ENCODE data around the gene RTKN.

DNA sequence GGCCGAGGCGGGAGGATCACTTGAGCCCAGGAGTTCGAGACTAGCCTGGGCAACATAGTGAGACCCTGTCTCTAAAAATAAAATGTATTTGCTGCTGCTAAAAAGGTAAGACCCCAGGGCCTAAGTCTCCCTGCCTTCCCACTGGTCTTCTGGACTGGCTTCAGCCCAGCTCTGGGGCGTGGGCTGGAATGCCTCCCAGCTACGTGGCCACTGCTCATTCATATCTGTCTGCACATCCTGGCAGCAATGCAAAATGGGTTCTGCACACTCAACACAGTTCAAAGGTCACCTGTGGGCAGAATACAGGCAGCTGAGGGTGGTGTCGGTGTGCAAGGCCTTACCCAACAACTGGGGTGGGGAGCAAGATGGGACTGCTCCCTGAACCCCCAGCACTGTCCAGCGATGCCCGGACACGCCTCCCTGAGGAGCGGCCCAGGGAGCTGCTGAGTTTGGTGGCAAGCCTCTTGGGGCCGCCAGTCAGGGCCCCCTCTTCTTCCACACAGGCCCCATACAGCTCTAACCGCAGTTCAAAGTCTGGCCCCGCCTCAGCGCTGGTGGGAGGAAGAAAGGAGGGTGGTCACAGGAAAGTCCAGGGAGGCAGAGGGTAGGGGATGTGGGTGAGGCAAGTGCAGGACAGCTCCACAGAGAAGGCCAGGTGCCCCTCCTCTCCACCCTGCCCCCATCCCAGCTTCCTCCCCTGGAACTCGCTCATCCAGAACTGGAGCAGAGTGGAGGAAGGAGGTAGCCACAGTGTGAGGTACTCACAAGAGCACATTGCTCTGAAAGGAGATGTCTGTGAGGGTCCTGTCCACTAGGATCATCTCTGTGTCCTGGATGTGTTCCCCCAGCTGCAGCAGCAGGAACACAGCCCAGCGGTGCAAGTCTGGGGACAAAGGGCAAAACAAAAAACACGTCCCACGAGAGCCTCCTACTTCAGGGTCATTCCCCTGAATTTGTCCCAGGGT, 12.0 kb downstream of the RTKN start:
- TF ChIP-seq, protein P1, sequence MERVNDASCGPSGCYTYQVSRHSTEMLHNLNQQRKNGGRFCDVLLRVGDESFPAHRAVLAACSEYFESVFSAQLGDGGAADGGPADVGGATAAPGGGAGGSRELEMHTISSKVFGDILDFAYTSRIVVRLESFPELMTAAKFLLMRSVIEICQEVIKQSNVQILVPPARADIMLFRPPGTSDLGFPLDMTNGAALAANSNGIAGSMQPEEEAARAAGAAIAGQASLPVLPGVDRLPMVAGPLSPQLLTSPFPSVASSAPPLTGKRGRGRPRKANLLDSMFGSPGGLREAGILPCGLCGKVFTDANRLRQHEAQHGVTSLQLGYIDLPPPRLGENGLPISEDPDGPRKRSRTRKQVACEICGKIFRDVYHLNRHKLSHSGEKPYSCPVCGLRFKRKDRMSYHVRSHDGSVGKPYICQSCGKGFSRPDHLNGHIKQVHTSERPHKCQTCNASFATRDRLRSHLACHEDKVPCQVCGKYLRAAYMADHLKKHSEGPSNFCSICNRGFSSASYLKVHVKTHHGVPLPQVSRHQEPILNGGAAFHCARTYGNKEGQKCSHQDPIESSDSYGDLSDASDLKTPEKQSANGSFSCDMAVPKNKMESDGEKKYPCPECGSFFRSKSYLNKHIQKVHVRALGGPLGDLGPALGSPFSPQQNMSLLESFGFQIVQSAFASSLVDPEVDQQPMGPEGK (CRISPR knock-in tag; IDR thresholded peaks at IDR 0.05; ENCODE audit: borderline replicate concordance), result no peak
- no peak for TF ChIP-seq TCF4 (CRISPR knock-in tag; IDR thresholded peaks at IDR 0.05; ENCODE audit: borderline replicate concordance)
- TF ChIP-seq ISL1 (CRISPR knock-in tag; IDR thresholded peaks at IDR 0.05), result no peak
- TF ChIP-seq RARB (CRISPR knock-in tag; IDR thresholded peaks at IDR 0.05), result no peak
- TF ChIP-seq, protein P2, sequence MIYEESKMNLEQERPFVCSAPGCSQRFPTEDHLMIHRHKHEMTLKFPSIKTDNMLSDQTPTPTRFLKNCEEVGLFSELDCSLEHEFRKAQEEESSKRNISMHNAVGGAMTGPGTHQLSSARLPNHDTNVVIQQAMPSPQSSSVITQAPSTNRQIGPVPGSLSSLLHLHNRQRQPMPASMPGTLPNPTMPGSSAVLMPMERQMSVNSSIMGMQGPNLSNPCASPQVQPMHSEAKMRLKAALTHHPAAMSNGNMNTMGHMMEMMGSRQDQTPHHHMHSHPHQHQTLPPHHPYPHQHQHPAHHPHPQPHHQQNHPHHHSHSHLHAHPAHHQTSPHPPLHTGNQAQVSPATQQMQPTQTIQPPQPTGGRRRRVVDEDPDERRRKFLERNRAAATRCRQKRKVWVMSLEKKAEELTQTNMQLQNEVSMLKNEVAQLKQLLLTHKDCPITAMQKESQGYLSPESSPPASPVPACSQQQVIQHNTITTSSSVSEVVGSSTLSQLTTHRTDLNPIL (CRISPR knock-in tag; IDR thresholded peaks at IDR 0.05; ENCODE audit: low read depth), result no peak
- no peak for TF ChIP-seq ZFP3 (CRISPR knock-in tag; IDR thresholded peaks at IDR 0.05)
- TF ChIP-seq ZC3H10 (CRISPR knock-in tag; IDR thresholded peaks at IDR 0.05), result no peak
